HEK293 (cell line): ENCODE data around the gene PSMG1.

Experiments used
- EGR2 ChIP-seq: fragments of 450-650 bp; formaldehyde crosslinking; IDR thresholded peaks from 2 replicates; pipeline ENCODE4 v1.5.1; 2016; ENCODE audit warnings: low read depth, missing biosample characterization, missing genetic modification characterization
- KLF7 ChIP-seq: fragments of 450-650 bp; formaldehyde crosslinking; IDR thresholded peaks from 2 replicates; pipeline ENCODE4 v1.5.1; 2016; ENCODE audit warnings: missing biosample characterization, missing genetic modification characterization, borderline replicate concordance
- KLF8 ChIP-seq: fragments of 450-650 bp; formaldehyde crosslinking; IDR thresholded peaks from 2 replicates; pipeline ENCODE4 v1.5.1; 2016; ENCODE audit warnings: missing biosample characterization, missing genetic modification characterization
- MYNN ChIP-seq: fragments of 450-650 bp; formaldehyde crosslinking; IDR thresholded peaks from 2 replicates; pipeline ENCODE4 v1.5.1; 2016; ENCODE audit warnings: missing biosample characterization, missing genetic modification characterization, borderline replicate concordance
- OSR2 ChIP-seq: fragments of 450-650 bp; formaldehyde crosslinking; IDR thresholded peaks from 2 replicates; pipeline ENCODE4 v1.5.1; 2016; ENCODE audit warnings: missing biosample characterization, missing genetic modification characterization
- RBAK ChIP-seq: fragments of 450-650 bp; formaldehyde crosslinking; IDR thresholded peaks from 2 replicates; pipeline ENCODE4 v1.5.1; 2016; ENCODE audit warnings: missing biosample characterization, missing genetic modification characterization
- TSHZ1 ChIP-seq: fragments of 450-650 bp; formaldehyde crosslinking; IDR thresholded peaks from 2 replicates; pipeline ENCODE4 v1.5.1; 2016; ENCODE audit warnings: missing biosample characterization, missing genetic modification characterization, borderline replicate concordance
- ZBTB17 ChIP-seq: fragments of 450-650 bp; formaldehyde crosslinking; IDR thresholded peaks from 2 replicates; pipeline ENCODE4 v1.5.1; 2016; ENCODE audit warnings: missing biosample characterization, missing genetic modification characterization
- ZBTB20 ChIP-seq: fragments of 450-650 bp; formaldehyde crosslinking; IDR thresholded peaks from 2 replicates; pipeline ENCODE4 v1.5.1; 2016; ENCODE audit warnings: missing biosample characterization, missing genetic modification characterization
- ZBTB7A ChIP-seq: fragments of 450-650 bp; formaldehyde crosslinking; IDR thresholded peaks from 2 replicates; pipeline ENCODE4 v1.5.1; 2016; ENCODE audit warnings: low read depth, missing biosample characterization, missing genetic modification characterization
- ZBTB8A ChIP-seq: fragments of 450-650 bp; formaldehyde crosslinking; IDR thresholded peaks from 2 replicates; pipeline ENCODE4 v1.5.1; 2016; ENCODE audit warnings: missing biosample characterization, missing genetic modification characterization
- ZFP69B ChIP-seq: fragments of 450-650 bp; formaldehyde crosslinking; IDR thresholded peaks from 2 replicates; pipeline ENCODE4 v1.5.1; 2016; ENCODE audit warnings: missing biosample characterization, missing genetic modification characterization
- ZNF148 ChIP-seq: fragments of 450-650 bp; formaldehyde crosslinking; IDR thresholded peaks from 2 replicates; pipeline ENCODE4 v1.5.0; 2017; ENCODE audit warnings: missing biosample characterization, missing genetic modification characterization, borderline replicate concordance
- ZNF184 ChIP-seq: fragments of 450-650 bp; IDR thresholded peaks from 2 replicates; pipeline ENCODE4 v1.5.1; 2018; ENCODE audit warnings: missing biosample characterization, mild to moderate bottlenecking, missing genetic modification characterization
- ZNF221 ChIP-seq: fragments of 450-650 bp; formaldehyde crosslinking; IDR thresholded peaks from 2 replicates; pipeline ENCODE4 v1.5.1; 2017; ENCODE audit warnings: missing biosample characterization, missing genetic modification characterization, borderline replicate concordance
- ZNF518A ChIP-seq: fragments of 450-650 bp; formaldehyde crosslinking; conservative IDR thresholded peaks from 2 replicates; pipeline ENCODE4 v1.5.1; 2016; ENCODE audit warnings: low read depth, missing biosample characterization, missing genetic modification characterization
- ZNF549 ChIP-seq: fragments of 450-650 bp; IDR thresholded peaks from 2 replicates; pipeline ENCODE4 v1.5.1; 2018; ENCODE audit warnings: missing biosample characterization, missing genetic modification characterization, mild to moderate bottlenecking, inconsistent platforms, moderate library complexity
- ZNF560 ChIP-seq: fragments of 450-650 bp; formaldehyde crosslinking; IDR thresholded peaks from 2 replicates; pipeline ENCODE4 v1.5.1; 2017; ENCODE audit warnings: missing biosample characterization, missing genetic modification characterization, borderline replicate concordance
- ZNF600 ChIP-seq: fragments of 450-650 bp; formaldehyde crosslinking; IDR thresholded peaks from 2 replicates; pipeline ENCODE4 v1.5.1; 2016; ENCODE audit warnings: missing biosample characterization, missing genetic modification characterization
- ZNF621 ChIP-seq: fragments of 450-650 bp; formaldehyde crosslinking; IDR thresholded peaks from 2 replicates; pipeline ENCODE4 v1.5.1; 2017; ENCODE audit warnings: missing biosample characterization, missing genetic modification characterization
- ZNF629 ChIP-seq: fragments of 450-650 bp; formaldehyde crosslinking; IDR thresholded peaks from 2 replicates; pipeline ENCODE4 v1.5.1; 2017; ENCODE audit warnings: missing biosample characterization, missing genetic modification characterization
- ZNF660 ChIP-seq: fragments of 450-650 bp; IDR thresholded peaks from 2 replicates; pipeline ENCODE4 v1.5.1; 2018; ENCODE audit warnings: missing biosample characterization, mild to moderate bottlenecking, missing genetic modification characterization
- ZNF704 ChIP-seq: fragments of 450-650 bp; formaldehyde crosslinking; IDR thresholded peaks from 2 replicates; pipeline ENCODE4 v1.5.1; 2016; ENCODE audit warnings: missing biosample characterization, missing genetic modification characterization
- ZNF785 ChIP-seq: fragments of 450-650 bp; formaldehyde crosslinking; IDR thresholded peaks from 2 replicates; pipeline ENCODE4 v1.5.1; 2016; ENCODE audit warnings: missing biosample characterization, missing genetic modification characterization
- ZNF843 ChIP-seq: fragments of 450-650 bp; formaldehyde crosslinking; IDR thresholded peaks from 2 replicates; pipeline ENCODE4 v1.5.1; 2016; ENCODE audit warnings: missing biosample characterization, missing genetic modification characterization
- TF ChIP-seq, protein P1 (sequence below): fragments of 450-650 bp; formaldehyde crosslinking; IDR thresholded peaks from 2 replicates; pipeline ENCODE4 v1.5.1; 2016; ENCODE audit warnings: missing biosample characterization, missing genetic modification characterization

PSMG1 gene

DNA sequence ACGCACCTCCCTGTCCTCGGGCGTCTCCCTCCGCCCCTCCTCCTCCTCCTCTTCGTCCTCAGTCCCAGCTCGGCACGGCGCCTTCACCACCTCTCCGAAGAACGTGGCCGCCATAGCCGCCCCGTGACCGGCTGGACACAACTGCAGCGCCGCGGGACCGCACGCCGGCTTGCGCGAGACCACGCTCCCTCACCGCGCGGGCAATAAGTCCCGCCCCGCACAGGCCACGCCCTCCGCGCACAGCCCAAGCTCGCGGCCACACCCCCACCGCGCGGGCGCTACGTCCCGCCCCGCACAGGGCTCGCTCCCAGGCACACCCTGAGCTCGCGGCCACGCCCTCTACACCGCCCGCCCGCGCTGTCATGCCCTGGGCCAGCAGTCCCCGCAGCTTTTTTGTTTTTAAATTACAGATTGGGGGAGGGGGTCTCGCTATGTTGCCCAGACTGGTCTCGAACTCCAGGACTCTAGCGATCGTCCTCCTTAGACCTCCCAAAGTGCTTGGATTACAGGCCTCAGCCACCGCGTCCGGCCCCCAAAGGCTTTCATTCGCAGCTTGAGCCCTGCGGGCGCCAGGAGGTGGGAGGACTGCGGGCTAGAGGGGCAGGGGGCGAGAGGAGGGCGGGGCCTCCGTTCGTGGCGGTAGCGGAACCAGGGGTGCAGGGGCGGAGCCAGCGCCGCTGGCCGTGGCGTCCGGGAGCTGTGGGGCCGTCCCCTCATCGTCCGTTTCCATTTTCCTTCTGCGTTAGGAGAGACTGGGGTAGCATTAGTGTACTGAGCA lies at the start of gene PSMG1 (continued):
- TF ChIP-seq ZNF518A (0 out of 2 replicates have a peak, but pooled peaks have one; percentile 1), RBAK (tag by site-specific recombination) (no peak), ZNF704 (0 out of 2 replicates have a peak, but pooled peaks have one; percentile 23), OSR2 (peak; percentile 73), ZNF843 (no peak; the same call in 1 of the 2 replicates), ZNF560 (tag by site-specific recombination) (no peak), TSHZ1 (tag by site-specific recombination) (no peak), MYNN (tag by site-specific recombination) (no peak), ZFP69B (tag by site-specific recombination) (0 out of 2 replicates have a peak, but pooled peaks have one; percentile 73), ZNF549 (no peak), ZBTB8A (tag by site-specific recombination) (peak; percentile 100), ZNF660 (peak; percentile 67), ZNF621 (tag by site-specific recombination) (no peak), ZNF785 (no peak; the same call in 1 of the 2 replicates), EGR2 (tag by site-specific recombination) (peak; percentile 80), ZBTB20 (tag by site-specific recombination) (peak; percentile 12; the same call in 1 of the 2 replicates), KLF7 (tag by site-specific recombination) (peak; percentile 88), ZNF629 (tag by site-specific recombination) (peak; percentile 72), ZNF221 (tag by site-specific recombination) (no peak), ZNF184 (tag by site-specific recombination) (peak; percentile 63; the same call in 1 of the 2 replicates), ZNF148 (tag by site-specific recombination) (no peak; the same call in 1 of the 2 replicates), KLF8 (tag by site-specific recombination) (peak; percentile 100), ZBTB7A (tag by site-specific recombination) (0 out of 2 replicates have a peak, but pooled peaks have one; percentile 57), ZBTB17 (tag by site-specific recombination) (peak; percentile 63; the same call in 1 of the 2 replicates), ZNF600 (tag by site-specific recombination) (peak; percentile 96)
- TF ChIP-seq, protein P1, sequence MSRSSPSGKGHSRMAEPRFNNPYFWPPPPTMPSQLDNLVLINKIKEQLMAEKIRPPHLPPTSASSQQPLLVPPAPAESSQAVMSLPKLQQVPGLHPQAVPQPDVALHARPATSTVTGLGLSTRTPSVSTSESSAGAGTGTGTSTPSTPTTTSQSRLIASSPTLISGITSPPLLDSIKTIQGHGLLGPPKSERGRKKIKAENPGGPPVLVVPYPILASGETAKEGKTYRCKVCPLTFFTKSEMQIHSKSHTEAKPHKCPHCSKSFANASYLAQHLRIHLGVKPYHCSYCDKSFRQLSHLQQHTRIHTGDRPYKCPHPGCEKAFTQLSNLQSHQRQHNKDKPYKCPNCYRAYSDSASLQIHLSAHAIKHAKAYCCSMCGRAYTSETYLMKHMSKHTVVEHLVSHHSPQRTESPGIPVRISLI: no peak
